Right kidney (tissue), 1 donor: ENCODE results near the gene S100A16.
"Not testable (repeated sequence)": the region's sequence is repeated elsewhere in the genome, so short reads cannot be mapped to it uniquely, and the experiment has no call there.

Experiments used
- DNase-seq: peaks from one replicate; pipeline ENCODE4 v3.0.0-alpha.2; 2016

S100A16 gene

GRCh38 chr1:153563991-153564390 lies 48.9 kb downstream of the S100A16 start:
- DNase-seq: peak; percentile 43

GRCh38 chr1:153563483-153563901 lies 49.4 kb downstream of the S100A16 start:
- peak; percentile 68 for DNase-seq

- DNase-seq: not testable (repeated sequence)
Observed at GRCh38 chr1:153562021-153562420, 50.9 kb downstream of the S100A16 start.

GRCh38 chr1:153561466-153561985 lies 51.4 kb downstream of the S100A16 start:
- DNase-seq: no peak

- DNase-seq: no peak
Observed at GRCh38 chr1:153560771-153561465, 52.0 kb downstream of the S100A16 start.

GRCh38 chr1:153560241-153560640 lies 52.7 kb downstream of the S100A16 start:
- no peak for DNase-seq

- DNase-seq: no peak
Observed at GRCh38 chr1:153557877-153558276, 55.1 kb downstream of the S100A16 start.
